ENCODE measurements around the gene ASPHD1. TPM values are rescaled to one million over a fixed set of nuclear protein-coding genes. Genes with fewer than 3 reads are reported as not detected.

The ASPHD1 gene
- polyA plus RNA-seq, 3 donors, result not detected

DNA sequence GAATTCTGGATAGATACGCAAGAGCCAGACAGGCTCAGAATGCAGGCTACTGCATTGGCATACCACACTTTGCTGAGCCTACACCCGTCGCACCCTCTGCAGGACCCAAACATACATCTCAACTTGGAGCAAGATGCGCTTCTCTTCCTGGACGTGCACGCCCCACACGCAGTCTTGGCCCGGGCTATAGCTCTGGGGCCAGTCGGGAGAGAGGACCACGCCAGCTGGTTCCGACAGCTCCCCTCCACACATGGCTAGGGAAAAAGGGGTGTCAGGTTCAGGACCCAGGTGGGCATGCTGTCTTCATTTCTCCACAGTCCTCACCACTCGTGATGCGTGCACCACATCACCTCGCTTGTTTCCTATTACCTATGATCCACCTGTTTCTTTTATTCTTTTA is 22.1 kb upstream of the ASPHD1 start:
- Mint-ChIP-seq H3K36me3 (peaks cover 0 to 5% of the 10 kb centered on the region in 2 donors), H3K4me3 (peak overlapping the region in 1 of 2 donors; percentile 91), H3K27me3 (ENCODE audit: low read depth in 3 of 3) (peaks cover 32 to 47% (median 42%) of the 10 kb centered on the region in 3 donors), H3K4me1 (peaks cover 17% of the 10 kb centered on the region), H3K27ac (no peak overlapping the region), H3K9me3 (peaks cover 5 to 21% (median 12%) of the 10 kb centered on the region in 7 donors)
- H3K27ac ChIP-seq (ENCODE audit: low read depth in 1 of 2, low read length in 2 of 2), result no peak overlapping the region
- peaks cover 14 to 19% of the 10 kb centered on the region in 2 donors for H3K4me1 ChIP-seq (ENCODE audit: control insufficient read depth in 1 of 2, insufficient read depth in 2 of 2, low read length in 2 of 2)
- WGBS (ENCODE audit: insufficient coverage), result 83% methylated on average over 4 of the region's 14 CpGs
- H3K79me2 ChIP-seq (ENCODE audit: insufficient read depth, low read length), result no peaks in the 10 kb centered on the region
- no peak overlapping the region for H2AFZ ChIP-seq (ENCODE audit: insufficient read depth, low read depth, low read length, poor library complexity, severe bottlenecking)
- TF ChIP-seq, protein P1, sequence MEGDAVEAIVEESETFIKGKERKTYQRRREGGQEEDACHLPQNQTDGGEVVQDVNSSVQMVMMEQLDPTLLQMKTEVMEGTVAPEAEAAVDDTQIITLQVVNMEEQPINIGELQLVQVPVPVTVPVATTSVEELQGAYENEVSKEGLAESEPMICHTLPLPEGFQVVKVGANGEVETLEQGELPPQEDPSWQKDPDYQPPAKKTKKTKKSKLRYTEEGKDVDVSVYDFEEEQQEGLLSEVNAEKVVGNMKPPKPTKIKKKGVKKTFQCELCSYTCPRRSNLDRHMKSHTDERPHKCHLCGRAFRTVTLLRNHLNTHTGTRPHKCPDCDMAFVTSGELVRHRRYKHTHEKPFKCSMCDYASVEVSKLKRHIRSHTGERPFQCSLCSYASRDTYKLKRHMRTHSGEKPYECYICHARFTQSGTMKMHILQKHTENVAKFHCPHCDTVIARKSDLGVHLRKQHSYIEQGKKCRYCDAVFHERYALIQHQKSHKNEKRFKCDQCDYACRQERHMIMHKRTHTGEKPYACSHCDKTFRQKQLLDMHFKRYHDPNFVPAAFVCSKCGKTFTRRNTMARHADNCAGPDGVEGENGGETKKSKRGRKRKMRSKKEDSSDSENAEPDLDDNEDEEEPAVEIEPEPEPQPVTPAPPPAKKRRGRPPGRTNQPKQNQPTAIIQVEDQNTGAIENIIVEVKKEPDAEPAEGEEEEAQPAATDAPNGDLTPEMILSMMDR (IDR thresholded peaks at IDR 0.05), result no peak
- H3K9me3 ChIP-seq (replicated peaks in 1 of 2; ENCODE audit: control insufficient read depth in 1 of 2, insufficient read depth in 1 of 2, low read length in 2 of 2), result peaks cover 8% of the 10 kb centered on the region in 2 donors
- peaks cover 5 to 31% of the 10 kb centered on the region in 2 donors for H3K27me3 ChIP-seq (ENCODE audit: control insufficient read depth in 2 of 2, insufficient read depth in 2 of 2, low read length in 2 of 2)
- H4K20me1 ChIP-seq (ENCODE audit: insufficient read depth, low read length), result no peaks in the 10 kb centered on the region
- H3K4me3 ChIP-seq (replicated peaks in 1 of 3; ENCODE audit: low read depth in 2 of 3, low read length in 3 of 3), result no peak overlapping the region
- no peak overlapping the region for H3K9ac ChIP-seq (ENCODE audit: insufficient read depth, low read length, poor library complexity, severe bottlenecking)
- no peaks in the 10 kb centered on the region for H3K36me3 ChIP-seq (replicated peaks in 1 of 2; ENCODE audit: control insufficient read depth in 1 of 2, insufficient read depth in 2 of 2, low read length in 2 of 2)
- no peak for DNase-seq
- intact Hi-C loops (cut with micrococcal nuclease), result no loop called here
- H3K4me2 ChIP-seq (replicated peaks; ENCODE audit: extremely low read depth, low read length, poor library complexity, severe bottlenecking), result no peak overlapping the region

DNA sequence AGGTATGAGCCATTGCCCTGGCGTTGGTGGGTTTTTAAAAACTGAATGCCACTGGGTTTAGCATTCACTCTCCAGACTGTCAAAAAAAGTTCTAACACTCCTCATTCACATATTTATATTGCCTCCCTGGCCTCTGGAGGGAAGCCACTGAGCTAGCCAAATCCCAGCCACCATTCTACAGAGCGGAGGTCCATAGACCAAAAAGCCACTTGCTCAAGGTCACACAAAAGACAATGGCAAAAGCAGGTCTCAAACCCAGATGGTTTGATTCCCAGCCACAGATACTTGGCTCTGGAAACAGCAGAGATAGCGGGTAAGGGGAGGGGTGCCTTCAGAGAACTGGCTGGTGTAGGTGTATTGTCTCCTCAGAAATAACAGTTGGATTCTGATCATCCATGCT is 19.2 kb upstream of the ASPHD1 start:
- H3K4me2 ChIP-seq (replicated peaks; ENCODE audit: extremely low read depth, low read length, poor library complexity, severe bottlenecking), result no peak overlapping the region
- H4K20me1 ChIP-seq (ENCODE audit: insufficient read depth, low read length), result no peaks in the 10 kb centered on the region
- H3K4me1 Mint-ChIP-seq, result peaks cover 14% of the 10 kb centered on the region
- no peak overlapping the region for H3K4me3 Mint-ChIP-seq
- H3K79me2 ChIP-seq (ENCODE audit: insufficient read depth, low read length), result no peaks in the 10 kb centered on the region
- peaks cover 14 to 18% of the 10 kb centered on the region in 2 donors for H3K4me1 ChIP-seq (ENCODE audit: control insufficient read depth in 1 of 2, insufficient read depth in 2 of 2, low read length in 2 of 2)
- no peak overlapping the region for H3K27ac Mint-ChIP-seq
- H3K36me3 Mint-ChIP-seq, result peaks cover 0 to 5% of the 10 kb centered on the region in 2 donors
- H3K9me3 Mint-ChIP-seq, result peaks cover 5 to 17% (median 11%) of the 10 kb centered on the region in 7 donors
- intact Hi-C loops (cut with micrococcal nuclease), result no loop called here
- H2AFZ ChIP-seq (ENCODE audit: insufficient read depth, low read depth, low read length, poor library complexity, severe bottlenecking), result no peak overlapping the region
- no peak overlapping the region for H3K9ac ChIP-seq (ENCODE audit: insufficient read depth, low read length, poor library complexity, severe bottlenecking)
- H3K27me3 Mint-ChIP-seq (ENCODE audit: low read depth in 3 of 3), result peaks cover 26 to 31% (median 30%) of the 10 kb centered on the region in 3 donors
- WGBS (ENCODE audit: insufficient coverage), result 100% methylated on average over 2 of the region's 3 CpGs
- no peak for DNase-seq
- H3K9me3 ChIP-seq (replicated peaks in 1 of 2; ENCODE audit: control insufficient read depth in 1 of 2, insufficient read depth in 1 of 2, low read length in 2 of 2), result peaks cover 8% of the 10 kb centered on the region in 2 donors
- peaks cover 5 to 22% of the 10 kb centered on the region in 2 donors for H3K27me3 ChIP-seq (ENCODE audit: control insufficient read depth in 2 of 2, insufficient read depth in 2 of 2, low read length in 2 of 2)
- no peaks in the 10 kb centered on the region for H3K36me3 ChIP-seq (replicated peaks in 1 of 2; ENCODE audit: control insufficient read depth in 1 of 2, insufficient read depth in 2 of 2, low read length in 2 of 2)
- TF ChIP-seq, protein P1 (IDR thresholded peaks at IDR 0.05), result no peak
- no peak overlapping the region for H3K4me3 ChIP-seq (replicated peaks in 1 of 3; ENCODE audit: low read depth in 2 of 3, low read length in 3 of 3)
- H3K27ac ChIP-seq (ENCODE audit: low read depth in 1 of 2, low read length in 2 of 2), result no peak overlapping the region

Measured in CD14-positive monocyte (primary cell).